ENCODE results near the gene PORCN.
"Not testable (repeated sequence)": the region's sequence is repeated elsewhere in the genome, so short reads cannot be mapped to it uniquely, and the experiment has no call there.

Gene PORCN

GRCh38 chrX:48548871-48549270, 40.1 kb downstream of the PORCN start:
- Histone ChIP-seq H3K4me2 (no peak overlapping the region), H4K20me1 (ENCODE audit: insufficient read depth) (no peaks in the 10 kb centered on the region), H2AFZ (ENCODE audit: low read depth) (no peak overlapping the region), H3K4me3 (IDR thresholded peaks at IDR 0.05; ENCODE audit: insufficient read depth, low read depth, low read length) (no peak overlapping the region), H3K4me1 (ENCODE audit: low read depth, poor library complexity, severe bottlenecking) (no peaks in the 10 kb centered on the region), H3K27ac (no peak overlapping the region), H3K79me2 (ENCODE audit: insufficient read depth, low read depth) (no peaks in the 10 kb centered on the region), H3K36me3 (ENCODE audit: insufficient read depth) (no peaks in the 10 kb centered on the region), H3K27me3 (ENCODE audit: insufficient read depth, low read depth) (no peaks in the 10 kb centered on the region), H3K9ac (no peak overlapping the region)
- no peak for TF ChIP-seq CTCF (conservative IDR thresholded peaks at IDR 0.05; ENCODE audit: low read depth, low read length)

- H4K20me1 ChIP-seq (ENCODE audit: insufficient read depth); H3K4me2 ChIP-seq; H3K4me3 ChIP-seq (IDR thresholded peaks at IDR 0.05; ENCODE audit: insufficient read depth, low read depth, low read length); H3K27me3 ChIP-seq (ENCODE audit: insufficient read depth, low read depth); H3K9ac ChIP-seq; H2AFZ ChIP-seq (ENCODE audit: low read depth); H3K27ac ChIP-seq; H3K4me1 ChIP-seq (ENCODE audit: low read depth, poor library complexity, severe bottlenecking); H3K36me3 ChIP-seq (ENCODE audit: insufficient read depth); H3K79me2 ChIP-seq (ENCODE audit: insufficient read depth, low read depth): not testable (repeated sequence)
Observed at GRCh38 chrX:48555731-48556325, 47.0 kb downstream of the PORCN start.

DNA sequence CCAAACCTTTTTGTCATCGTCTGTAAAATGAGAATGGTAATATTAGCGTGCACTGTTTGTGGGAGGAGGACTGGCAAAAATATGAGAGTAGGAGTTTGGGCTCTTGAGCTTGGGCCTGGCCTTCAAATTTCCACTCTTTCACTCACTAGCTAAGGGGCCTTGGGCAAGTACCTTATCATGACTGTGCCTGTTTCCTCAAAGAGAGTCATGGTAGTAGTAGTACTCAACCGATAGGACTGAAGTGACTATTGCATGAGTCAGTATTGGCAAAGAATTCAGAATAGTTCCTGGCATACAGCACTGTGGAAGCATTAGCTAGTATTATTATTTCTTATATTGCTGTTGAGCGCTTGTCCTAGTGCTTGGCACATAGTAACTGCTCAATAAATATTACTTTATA, 49.5 kb downstream of the PORCN start:
- H3K4me1 ChIP-seq (ENCODE audit: low read depth, poor library complexity, severe bottlenecking), result no peaks in the 10 kb centered on the region
- H3K4me3 ChIP-seq (IDR thresholded peaks at IDR 0.05; ENCODE audit: insufficient read depth, low read depth, low read length), result no peak overlapping the region
- no peaks in the 10 kb centered on the region for H3K27me3 ChIP-seq (ENCODE audit: insufficient read depth, low read depth)
- no peak overlapping the region for H3K9ac ChIP-seq
- H3K4me2 ChIP-seq, result no peak overlapping the region
- no peak overlapping the region for H2AFZ ChIP-seq (ENCODE audit: low read depth)
- no peak for TF ChIP-seq CTCF (conservative IDR thresholded peaks at IDR 0.05; ENCODE audit: low read depth, low read length)
- no peaks in the 10 kb centered on the region for H3K36me3 ChIP-seq (ENCODE audit: insufficient read depth)
- H3K79me2 ChIP-seq (ENCODE audit: insufficient read depth, low read depth), result no peaks in the 10 kb centered on the region
- no peaks in the 10 kb centered on the region for H4K20me1 ChIP-seq (ENCODE audit: insufficient read depth)
- no peak overlapping the region for H3K27ac ChIP-seq

DNA sequence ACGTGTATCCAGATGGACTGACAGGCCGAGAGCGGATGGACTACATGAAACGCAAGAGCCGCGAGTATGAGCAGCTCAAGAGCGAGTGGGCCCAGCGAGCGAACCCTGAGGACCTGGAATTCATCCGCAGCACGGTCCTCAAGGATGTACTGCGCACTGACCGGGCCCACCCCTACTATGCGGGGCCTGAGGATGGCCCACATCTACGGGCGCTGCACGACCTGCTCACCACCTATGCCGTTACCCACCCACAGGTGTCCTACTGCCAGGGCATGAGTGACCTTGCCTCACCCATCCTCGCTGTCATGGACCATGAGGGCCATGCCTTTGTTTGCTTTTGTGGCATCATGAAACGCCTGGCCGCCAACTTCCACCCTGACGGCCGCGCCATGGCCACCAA, 50.8 kb downstream of the PORCN start:
- H3K4me3 ChIP-seq (IDR thresholded peaks at IDR 0.05; ENCODE audit: insufficient read depth, low read depth, low read length), result no peak overlapping the region
- no peak overlapping the region for H3K27ac ChIP-seq
- no peak overlapping the region for H2AFZ ChIP-seq (ENCODE audit: low read depth)
- no peaks in the 10 kb centered on the region for H3K27me3 ChIP-seq (ENCODE audit: insufficient read depth, low read depth)
- H3K4me2 ChIP-seq, result no peak overlapping the region
- H3K4me1 ChIP-seq (ENCODE audit: low read depth, poor library complexity, severe bottlenecking), result no peaks in the 10 kb centered on the region
- no peaks in the 10 kb centered on the region for H3K36me3 ChIP-seq (ENCODE audit: insufficient read depth)
- no peak for TF ChIP-seq CTCF (conservative IDR thresholded peaks at IDR 0.05; ENCODE audit: low read depth, low read length)
- H3K9ac ChIP-seq, result no peak overlapping the region
- no peaks in the 10 kb centered on the region for H4K20me1 ChIP-seq (ENCODE audit: insufficient read depth)
- H3K79me2 ChIP-seq (ENCODE audit: insufficient read depth, low read depth), result no peaks in the 10 kb centered on the region

DNA sequence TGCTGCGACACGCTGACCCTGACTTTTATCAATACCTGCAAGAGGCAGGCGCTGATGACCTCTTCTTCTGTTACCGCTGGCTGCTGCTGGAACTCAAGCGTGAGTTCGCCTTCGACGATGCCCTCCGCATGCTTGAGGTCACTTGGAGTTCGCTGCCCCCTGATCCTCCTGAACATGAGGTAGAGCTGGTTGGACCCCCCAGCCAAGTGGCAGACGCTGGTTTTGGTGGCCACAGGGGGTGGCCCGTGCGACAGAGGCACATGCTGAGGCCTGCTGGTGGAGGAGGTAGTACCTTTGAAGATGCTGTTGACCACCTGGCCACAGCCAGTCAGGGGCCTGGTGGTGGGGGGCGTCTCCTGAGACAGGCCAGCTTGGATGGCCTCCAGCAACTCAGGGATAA, 51.3 kb downstream of the PORCN start:
- Histone ChIP-seq H3K27ac (no peak overlapping the region), H2AFZ (ENCODE audit: low read depth) (no peak overlapping the region), H3K27me3 (ENCODE audit: insufficient read depth, low read depth) (no peaks in the 10 kb centered on the region), H3K36me3 (ENCODE audit: insufficient read depth) (no peaks in the 10 kb centered on the region), H4K20me1 (ENCODE audit: insufficient read depth) (no peaks in the 10 kb centered on the region), H3K4me3 (IDR thresholded peaks at IDR 0.05; ENCODE audit: insufficient read depth, low read depth, low read length) (no peak overlapping the region), H3K4me1 (ENCODE audit: low read depth, poor library complexity, severe bottlenecking) (no peaks in the 10 kb centered on the region), H3K4me2 (no peak overlapping the region), H3K79me2 (ENCODE audit: insufficient read depth, low read depth) (no peaks in the 10 kb centered on the region), H3K9ac (no peak overlapping the region)
- no peak for TF ChIP-seq CTCF (conservative IDR thresholded peaks at IDR 0.05; ENCODE audit: low read depth, low read length)

All from KMS-11 (cell line).